ENCODE data around the gene GABRA6.
"Not testable (repeated sequence)": the region's sequence is repeated elsewhere in the genome, so short reads cannot be mapped to it uniquely, and the experiment has no call there.

The GABRA6 gene

GRCh38 chr5:161641444-161641843 lies 44.1 kb upstream of the GABRA6 start:
- TF ChIP-seq ZFP30 (CRISPR knock-in tag; IDR thresholded peaks at IDR 0.05) (no peak), ZFP3 (CRISPR knock-in tag; IDR thresholded peaks at IDR 0.05) (no peak), ESRRG (CRISPR knock-in tag; IDR thresholded peaks at IDR 0.05) (no peak), OSR1 (CRISPR knock-in tag; IDR thresholded peaks at IDR 0.05) (no peak), TOX (CRISPR knock-in tag; IDR thresholded peaks at IDR 0.05; ENCODE audit: borderline replicate concordance) (no peak), ZC3H10 (CRISPR knock-in tag; IDR thresholded peaks at IDR 0.05) (no peak), CSRNP3 (CRISPR knock-in tag; IDR thresholded peaks at IDR 0.05) (no peak), ISL1 (CRISPR knock-in tag; IDR thresholded peaks at IDR 0.05) (no peak), TCF4 (CRISPR knock-in tag; IDR thresholded peaks at IDR 0.05; ENCODE audit: borderline replicate concordance) (no peak), ZNF70 (CRISPR knock-in tag; IDR thresholded peaks at IDR 0.05) (no peak), ARNTL (CRISPR knock-in tag; IDR thresholded peaks at IDR 0.05; ENCODE audit: borderline replicate concordance, low read depth) (no peak), PPARA (CRISPR knock-in tag; IDR thresholded peaks at IDR 0.05; ENCODE audit: borderline replicate concordance) (no peak), TSHZ2 (CRISPR knock-in tag; IDR thresholded peaks at IDR 0.05) (no peak), ZNF8 (CRISPR knock-in tag; IDR thresholded peaks at IDR 0.05) (no peak), RARB (CRISPR knock-in tag; IDR thresholded peaks at IDR 0.05) (no peak), GLIS3 (CRISPR knock-in tag; IDR thresholded peaks at IDR 0.05) (no peak), CSDC2 (CRISPR knock-in tag; IDR thresholded peaks at IDR 0.05) (no peak)
- TF ChIP-seq, protein P1, sequence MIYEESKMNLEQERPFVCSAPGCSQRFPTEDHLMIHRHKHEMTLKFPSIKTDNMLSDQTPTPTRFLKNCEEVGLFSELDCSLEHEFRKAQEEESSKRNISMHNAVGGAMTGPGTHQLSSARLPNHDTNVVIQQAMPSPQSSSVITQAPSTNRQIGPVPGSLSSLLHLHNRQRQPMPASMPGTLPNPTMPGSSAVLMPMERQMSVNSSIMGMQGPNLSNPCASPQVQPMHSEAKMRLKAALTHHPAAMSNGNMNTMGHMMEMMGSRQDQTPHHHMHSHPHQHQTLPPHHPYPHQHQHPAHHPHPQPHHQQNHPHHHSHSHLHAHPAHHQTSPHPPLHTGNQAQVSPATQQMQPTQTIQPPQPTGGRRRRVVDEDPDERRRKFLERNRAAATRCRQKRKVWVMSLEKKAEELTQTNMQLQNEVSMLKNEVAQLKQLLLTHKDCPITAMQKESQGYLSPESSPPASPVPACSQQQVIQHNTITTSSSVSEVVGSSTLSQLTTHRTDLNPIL (CRISPR knock-in tag; IDR thresholded peaks at IDR 0.05; ENCODE audit: low read depth), result no peak
- TF ChIP-seq, protein P2, sequence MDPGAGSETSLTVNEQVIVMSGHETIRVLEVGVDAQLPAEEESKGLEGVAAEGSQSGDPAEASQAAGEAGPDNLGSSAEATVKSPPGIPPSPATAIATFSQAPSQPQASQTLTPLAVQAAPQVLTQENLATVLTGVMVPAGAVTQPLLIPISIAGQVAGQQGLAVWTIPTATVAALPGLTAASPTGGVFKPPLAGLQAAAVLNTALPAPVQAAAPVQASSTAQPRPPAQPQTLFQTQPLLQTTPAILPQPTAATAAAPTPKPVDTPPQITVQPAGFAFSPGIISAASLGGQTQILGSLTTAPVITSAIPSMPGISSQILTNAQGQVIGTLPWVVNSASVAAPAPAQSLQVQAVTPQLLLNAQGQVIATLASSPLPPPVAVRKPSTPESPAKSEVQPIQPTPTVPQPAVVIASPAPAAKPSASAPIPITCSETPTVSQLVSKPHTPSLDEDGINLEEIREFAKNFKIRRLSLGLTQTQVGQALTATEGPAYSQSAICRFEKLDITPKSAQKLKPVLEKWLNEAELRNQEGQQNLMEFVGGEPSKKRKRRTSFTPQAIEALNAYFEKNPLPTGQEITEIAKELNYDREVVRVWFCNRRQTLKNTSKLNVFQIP (CRISPR knock-in tag; IDR thresholded peaks at IDR 0.05; ENCODE audit: borderline replicate concordance, low read depth), result no peak

GRCh38 chr5:161645264-161645663 lies 40.3 kb upstream of the GABRA6 start:
- TF ChIP-seq ISL1 (CRISPR knock-in tag; IDR thresholded peaks at IDR 0.05) (no peak), ZFP3 (CRISPR knock-in tag; IDR thresholded peaks at IDR 0.05) (no peak), SNAI2 (CRISPR knock-in tag; IDR thresholded peaks at IDR 0.05) (no peak), TSHZ2 (CRISPR knock-in tag; IDR thresholded peaks at IDR 0.05) (no peak), BACH2 (CRISPR knock-in tag; IDR thresholded peaks at IDR 0.05; ENCODE audit: borderline replicate concordance) (no peak), ZNF8 (CRISPR knock-in tag; IDR thresholded peaks at IDR 0.05) (no peak), ZFP30 (CRISPR knock-in tag; IDR thresholded peaks at IDR 0.05) (no peak), CSRNP3 (CRISPR knock-in tag; IDR thresholded peaks at IDR 0.05) (no peak), GLIS3 (CRISPR knock-in tag; IDR thresholded peaks at IDR 0.05) (no peak), ARNTL (CRISPR knock-in tag; IDR thresholded peaks at IDR 0.05; ENCODE audit: borderline replicate concordance, low read depth) (no peak), RARB (CRISPR knock-in tag; IDR thresholded peaks at IDR 0.05) (no peak)
- TF ChIP-seq, protein P2 (CRISPR knock-in tag; IDR thresholded peaks at IDR 0.05; ENCODE audit: borderline replicate concordance, low read depth), result no peak
- no peak for ATAC-seq

More at GRCh38 chr5:161641444-161641843, 44.1 kb upstream of the GABRA6 start:
- ATAC-seq, result no peak

GRCh38 chr5:161651926-161652325 lies 33.6 kb upstream of the GABRA6 start:
- ATAC-seq, result not testable (repeated sequence)

All from SK-N-SH treated with all-trans-retinoic acid at 6 μM for 48 hours (cell line).